ENCODE measurements around the gene WDR59. TPM values are rescaled to one million over a fixed set of nuclear protein-coding genes. Genes with fewer than 3 reads are reported as not detected.

The WDR59 gene
- polyA plus RNA-seq, 2 of the 4 experiments (the other 2 are of a cell fraction), result 33.4 to 52.2 TPM

DNA sequence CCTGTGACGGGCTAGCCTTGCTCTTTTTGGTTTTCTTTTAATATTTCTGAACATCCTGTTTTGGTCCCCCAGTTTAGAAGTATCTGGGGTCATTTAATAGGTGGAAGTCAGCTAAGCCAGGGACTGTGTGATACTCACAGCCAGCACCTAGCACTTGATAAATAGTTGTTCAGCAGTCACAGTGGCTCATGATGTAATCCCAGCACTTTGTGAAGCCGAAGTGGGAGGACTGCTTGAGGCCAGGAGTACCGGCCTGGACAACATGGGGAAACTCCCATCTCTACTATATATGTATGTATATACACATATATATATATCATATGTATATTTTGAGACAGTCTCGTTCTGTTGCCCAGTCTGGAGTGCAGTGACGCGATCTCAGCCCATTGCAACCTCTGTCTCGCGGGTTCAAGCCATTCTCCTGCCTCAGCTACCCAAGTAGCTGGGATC, 12.1 kb upstream of the WDR59 start:
- ChIA-PET POLR2A (no interaction called here), CTCF (interaction anchor here (0.6 to 9.2 kb wide), 10 partner anchors 10 to 180 kb away, joined by 3 to 252 read pairs (median 6); partner anchors contain the start of genes LDHD and WDR59)
- WGBS (ENCODE audit: missing lambda C conversion rate), result 89% methylated on average over 8 of the region's 8 CpGs
- H3K4me3 ChIP-seq, result no peak overlapping the region
- FAIRE-seq, result no peak
- no peaks in the 10 kb centered on the region for H3K9me3 ChIP-seq
- peaks cover 21% of the 10 kb centered on the region for H3K4me1 ChIP-seq
- no peak overlapping the region for H3K27ac ChIP-seq
- TF ChIP-seq POLR2A (IDR thresholded peaks at IDR 0.05; ENCODE audit: low read length) (no peak), E2F6 (IDR thresholded peaks at IDR 0.05; ENCODE audit: borderline replicate concordance, low read depth) (no peak), KDM1A (IDR thresholded peaks at IDR 0.05; ENCODE audit: low read depth) (no peak), HOXA7 (CRISPR knock-in tag; IDR thresholded peaks at IDR 0.05) (no peak), TP53 (CRISPR knock-in tag; IDR thresholded peaks at IDR 0.05) (no peak), RFX5 (IDR thresholded peaks at IDR 0.05) (no peak), JUNB (IDR thresholded peaks at IDR 0.05) (no peak), REST (IDR thresholded peaks at IDR 0.05) (no peak), EP300 (IDR thresholded peaks at IDR 0.05) (no peak), RCOR1 (IDR thresholded peaks at IDR 0.05; ENCODE audit: low read depth, low read length) (no peak), FOSB (CRISPR knock-in tag; IDR thresholded peaks at IDR 0.05) (no peak)
- TF ChIP-seq, protein P1, sequence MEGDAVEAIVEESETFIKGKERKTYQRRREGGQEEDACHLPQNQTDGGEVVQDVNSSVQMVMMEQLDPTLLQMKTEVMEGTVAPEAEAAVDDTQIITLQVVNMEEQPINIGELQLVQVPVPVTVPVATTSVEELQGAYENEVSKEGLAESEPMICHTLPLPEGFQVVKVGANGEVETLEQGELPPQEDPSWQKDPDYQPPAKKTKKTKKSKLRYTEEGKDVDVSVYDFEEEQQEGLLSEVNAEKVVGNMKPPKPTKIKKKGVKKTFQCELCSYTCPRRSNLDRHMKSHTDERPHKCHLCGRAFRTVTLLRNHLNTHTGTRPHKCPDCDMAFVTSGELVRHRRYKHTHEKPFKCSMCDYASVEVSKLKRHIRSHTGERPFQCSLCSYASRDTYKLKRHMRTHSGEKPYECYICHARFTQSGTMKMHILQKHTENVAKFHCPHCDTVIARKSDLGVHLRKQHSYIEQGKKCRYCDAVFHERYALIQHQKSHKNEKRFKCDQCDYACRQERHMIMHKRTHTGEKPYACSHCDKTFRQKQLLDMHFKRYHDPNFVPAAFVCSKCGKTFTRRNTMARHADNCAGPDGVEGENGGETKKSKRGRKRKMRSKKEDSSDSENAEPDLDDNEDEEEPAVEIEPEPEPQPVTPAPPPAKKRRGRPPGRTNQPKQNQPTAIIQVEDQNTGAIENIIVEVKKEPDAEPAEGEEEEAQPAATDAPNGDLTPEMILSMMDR (IDR thresholded peaks at IDR 0.05), result no peak
- TF ChIP-seq, protein P2, sequence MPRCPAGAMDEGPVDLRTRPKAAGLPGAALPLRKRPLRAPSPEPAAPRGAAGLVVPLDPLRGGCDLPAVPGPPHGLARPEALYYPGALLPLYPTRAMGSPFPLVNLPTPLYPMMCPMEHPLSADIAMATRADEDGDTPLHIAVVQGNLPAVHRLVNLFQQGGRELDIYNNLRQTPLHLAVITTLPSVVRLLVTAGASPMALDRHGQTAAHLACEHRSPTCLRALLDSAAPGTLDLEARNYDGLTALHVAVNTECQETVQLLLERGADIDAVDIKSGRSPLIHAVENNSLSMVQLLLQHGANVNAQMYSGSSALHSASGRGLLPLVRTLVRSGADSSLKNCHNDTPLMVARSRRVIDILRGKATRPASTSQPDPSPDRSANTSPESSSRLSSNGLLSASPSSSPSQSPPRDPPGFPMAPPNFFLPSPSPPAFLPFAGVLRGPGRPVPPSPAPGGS (IDR thresholded peaks at IDR 0.05), result no peak
- TF ChIP-seq, protein P3, sequence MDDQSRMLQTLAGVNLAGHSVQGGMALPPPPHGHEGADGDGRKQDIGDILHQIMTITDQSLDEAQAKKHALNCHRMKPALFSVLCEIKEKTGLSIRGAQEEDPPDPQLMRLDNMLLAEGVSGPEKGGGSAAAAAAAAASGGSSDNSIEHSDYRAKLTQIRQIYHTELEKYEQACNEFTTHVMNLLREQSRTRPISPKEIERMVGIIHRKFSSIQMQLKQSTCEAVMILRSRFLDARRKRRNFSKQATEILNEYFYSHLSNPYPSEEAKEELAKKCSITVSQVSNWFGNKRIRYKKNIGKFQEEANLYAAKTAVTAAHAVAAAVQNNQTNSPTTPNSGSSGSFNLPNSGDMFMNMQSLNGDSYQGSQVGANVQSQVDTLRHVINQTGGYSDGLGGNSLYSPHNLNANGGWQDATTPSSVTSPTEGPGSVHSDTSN (IDR thresholded peaks at IDR 0.05), result no peak
- no peak for ATAC-seq
- no peak for DNase-seq (ENCODE audit: low read depth in 1 of 2, low spot score in 1 of 2)
- H3K4me2 ChIP-seq, result no peak overlapping the region

DNA sequence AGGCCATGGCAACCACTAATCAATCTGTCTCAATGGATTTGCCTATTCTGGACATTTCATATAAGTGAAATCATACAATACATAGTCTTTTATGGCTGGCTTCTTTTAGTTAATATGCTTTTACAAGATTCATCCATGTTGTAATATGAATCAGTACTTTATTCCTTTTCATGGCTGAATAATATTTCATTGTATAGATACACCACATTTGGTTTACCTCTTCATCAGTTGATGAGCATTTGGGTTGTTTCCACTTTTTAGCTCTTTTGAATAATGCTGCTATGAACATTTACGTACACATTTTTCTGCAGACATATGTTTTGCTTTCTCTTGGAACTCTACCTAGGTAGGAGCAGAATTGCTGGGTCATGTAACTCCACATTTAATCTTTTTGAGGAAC, 11.1 kb upstream of the WDR59 start:
- no peak for ATAC-seq
- 88% methylated on average over 1 of the region's 1 CpG for WGBS (ENCODE audit: missing lambda C conversion rate)
- H3K4me3 ChIP-seq, result no peak overlapping the region
- no peaks in the 10 kb centered on the region for H3K9me3 ChIP-seq
- TF ChIP-seq FOSL2 (IDR thresholded peaks at IDR 0.05) (no peak), FOSL2 (CRISPR knock-in tag; IDR thresholded peaks at IDR 0.05) (no peak), CBX8 (IDR thresholded peaks at IDR 0.05) (no peak)
- ChIA-PET POLR2A (no interaction called here), CTCF (interaction anchor here (0.6 to 9.2 kb wide), 6 partner anchors 9 to 453 kb away, joined by 3 to 252 read pairs (median 4); partner anchors contain the start of genes LDHD and WDR59)
- no peak for DNase-seq (ENCODE audit: low read depth in 1 of 2, low spot score in 1 of 2)
- no peak overlapping the region for H3K4me2 ChIP-seq
- H3K4me1 ChIP-seq, result peaks cover 15% of the 10 kb centered on the region
- H3K27ac ChIP-seq, result no peak overlapping the region
- FAIRE-seq, result no peak
